Hematopoietic multipotent progenitor cell treated with erythropoietin and hydrocortisone succinate and interleukin-3 and kit ligand, for 6 days (in vitro differentiated cells): ENCODE measurements around the gene CYP26C1.

Source experiments
- DNase-seq: peaks from one replicate; pipeline ENCODE4 v3.0.0-alpha.2; 2015

Gene CYP26C1, protein sequence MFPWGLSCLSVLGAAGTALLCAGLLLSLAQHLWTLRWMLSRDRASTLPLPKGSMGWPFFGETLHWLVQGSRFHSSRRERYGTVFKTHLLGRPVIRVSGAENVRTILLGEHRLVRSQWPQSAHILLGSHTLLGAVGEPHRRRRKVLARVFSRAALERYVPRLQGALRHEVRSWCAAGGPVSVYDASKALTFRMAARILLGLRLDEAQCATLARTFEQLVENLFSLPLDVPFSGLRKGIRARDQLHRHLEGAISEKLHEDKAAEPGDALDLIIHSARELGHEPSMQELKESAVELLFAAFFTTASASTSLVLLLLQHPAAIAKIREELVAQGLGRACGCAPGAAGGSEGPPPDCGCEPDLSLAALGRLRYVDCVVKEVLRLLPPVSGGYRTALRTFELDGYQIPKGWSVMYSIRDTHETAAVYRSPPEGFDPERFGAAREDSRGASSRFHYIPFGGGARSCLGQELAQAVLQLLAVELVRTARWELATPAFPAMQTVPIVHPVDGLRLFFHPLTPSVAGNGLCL

DNA sequence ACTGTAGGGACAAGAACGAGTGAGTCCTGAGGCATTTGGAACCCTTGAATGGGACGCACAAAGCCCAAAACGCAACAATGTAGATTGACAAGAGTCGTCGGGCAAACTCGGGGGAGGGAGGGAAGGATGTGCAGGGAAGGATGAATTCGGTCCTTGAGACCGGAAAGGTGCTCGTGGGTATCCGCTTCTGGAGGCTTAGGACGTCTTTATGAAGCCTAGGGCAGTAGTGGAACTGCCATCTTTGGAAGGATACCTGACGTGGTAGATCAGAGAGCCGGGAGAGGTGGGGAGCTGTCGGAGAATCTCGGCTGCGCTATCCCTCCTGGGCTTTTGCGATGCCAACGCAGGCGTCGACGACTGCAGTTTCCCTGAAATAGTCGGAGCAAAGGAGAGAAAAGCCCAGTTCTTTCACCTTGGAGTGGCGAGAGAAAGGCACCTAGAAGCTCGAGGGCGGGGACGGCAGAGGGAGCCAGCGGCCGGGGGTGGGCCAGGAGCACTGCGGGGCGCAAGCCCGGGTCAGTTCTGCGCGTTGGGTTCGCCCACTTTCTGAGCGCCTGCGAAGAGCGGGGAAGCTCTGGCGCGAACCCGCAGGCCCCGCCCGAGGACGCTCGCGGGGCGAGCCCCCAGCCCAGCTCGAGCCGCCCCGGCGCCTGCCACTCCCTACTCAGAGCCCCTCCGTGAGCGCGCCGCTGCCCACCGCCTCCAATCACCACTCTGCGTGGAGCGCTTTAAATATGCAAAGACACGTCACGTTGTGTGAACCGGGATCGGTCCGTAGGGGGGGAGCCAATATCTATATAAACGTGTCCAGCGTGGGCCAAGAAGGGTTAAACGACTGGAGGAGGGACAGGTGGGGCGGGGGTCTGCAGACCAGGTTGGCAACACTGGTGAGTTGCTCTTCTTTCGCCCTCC lies at the start of gene CYP26C1:
TSS of gene CYP26C1 (plus strand) at position 824 of the 912 bp plus-strand sequence. CDS start 466 bp downstream, outside the sequence.
- DNase-seq = no peak

DNA sequence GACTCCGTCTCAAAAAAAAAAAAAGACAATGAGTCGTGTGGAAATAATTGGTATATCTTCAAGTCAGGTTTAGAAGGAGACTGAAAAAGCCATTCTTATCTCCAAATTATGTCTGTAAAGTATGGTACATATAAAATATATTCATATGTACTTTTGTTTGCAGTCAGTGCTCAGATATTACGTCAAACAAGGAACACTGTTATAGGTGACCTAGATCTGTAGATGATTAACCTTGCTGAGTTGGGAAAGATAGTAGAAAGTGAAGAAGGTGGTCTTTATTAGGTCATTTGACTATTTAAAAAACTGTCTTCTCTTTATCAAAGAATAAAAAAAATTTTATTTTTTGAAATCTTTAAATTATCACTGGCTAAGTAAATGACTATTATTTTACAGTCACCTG lies 44.9 kb upstream of the CYP26C1 start:
- no peak for DNase-seq

DNA sequence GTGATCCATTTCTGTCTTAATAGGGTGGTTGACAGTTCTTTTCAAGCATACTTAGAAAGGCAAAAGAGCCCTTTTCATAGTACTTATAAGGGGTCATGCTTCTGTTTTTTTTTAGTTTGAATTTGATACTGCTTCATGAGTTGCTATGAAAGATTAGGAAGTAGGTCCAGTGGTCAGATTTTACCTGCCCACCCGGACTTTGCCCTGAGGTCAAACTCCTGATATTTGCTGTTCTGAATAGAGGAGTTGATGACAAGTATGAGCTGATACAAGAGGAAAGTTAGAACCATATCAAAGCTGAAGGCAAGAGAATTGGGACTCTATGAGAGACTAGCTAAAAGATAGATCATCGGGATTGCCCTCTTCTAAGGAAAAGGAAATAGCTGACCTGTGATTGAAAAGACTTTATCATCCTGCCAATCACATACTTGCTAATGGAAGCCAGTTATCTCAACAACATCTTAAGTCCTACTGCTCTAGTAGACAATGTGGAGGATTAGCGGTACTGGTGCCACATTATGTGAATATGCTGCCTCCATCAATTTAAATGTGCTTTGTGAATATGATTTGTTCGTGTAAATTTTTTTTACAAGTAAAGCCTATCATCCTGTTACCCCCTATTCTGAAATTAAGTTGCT lies 37.5 kb upstream of the CYP26C1 start:
- no peak for DNase-seq

DNA sequence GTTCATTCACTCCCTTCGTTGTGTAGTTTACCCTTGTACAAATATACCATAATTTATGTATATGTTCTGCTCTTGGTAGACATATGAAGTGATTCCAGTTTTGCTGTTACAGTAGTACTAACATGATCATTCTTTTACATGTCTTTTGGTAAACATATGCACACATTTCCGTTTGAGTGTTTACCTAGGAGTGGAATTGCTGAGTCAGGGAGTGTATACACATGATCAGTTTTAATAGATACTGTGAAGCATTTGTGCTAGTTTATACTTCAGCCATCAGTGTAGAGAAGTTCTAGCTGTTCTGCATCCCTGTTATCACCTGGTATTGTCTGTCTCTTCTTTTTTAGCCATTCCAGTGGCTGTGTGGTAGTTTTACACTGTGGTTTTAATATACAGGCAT lies 34.5 kb upstream of the CYP26C1 start:
- DNase-seq = no peak

DNA sequence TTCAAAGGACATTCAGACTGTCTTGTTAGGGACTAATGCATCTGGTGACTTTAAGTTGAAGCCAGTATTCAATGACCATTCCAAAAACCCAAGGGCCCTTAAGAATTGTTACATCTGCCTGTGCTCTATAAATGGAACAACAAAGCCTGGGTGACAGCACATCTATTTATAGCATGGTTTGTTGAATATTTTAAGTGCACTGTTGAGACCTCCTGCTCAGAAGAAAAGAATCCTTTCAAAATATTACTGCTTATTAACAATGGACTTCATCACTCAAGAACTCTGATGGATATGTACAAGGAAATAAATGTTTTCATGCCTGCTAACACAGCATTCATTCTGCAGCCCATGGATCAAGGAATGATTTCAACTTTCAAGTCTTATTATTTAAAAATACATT lies 33.1 kb upstream of the CYP26C1 start:
- DNase-seq = no peak

DNA sequence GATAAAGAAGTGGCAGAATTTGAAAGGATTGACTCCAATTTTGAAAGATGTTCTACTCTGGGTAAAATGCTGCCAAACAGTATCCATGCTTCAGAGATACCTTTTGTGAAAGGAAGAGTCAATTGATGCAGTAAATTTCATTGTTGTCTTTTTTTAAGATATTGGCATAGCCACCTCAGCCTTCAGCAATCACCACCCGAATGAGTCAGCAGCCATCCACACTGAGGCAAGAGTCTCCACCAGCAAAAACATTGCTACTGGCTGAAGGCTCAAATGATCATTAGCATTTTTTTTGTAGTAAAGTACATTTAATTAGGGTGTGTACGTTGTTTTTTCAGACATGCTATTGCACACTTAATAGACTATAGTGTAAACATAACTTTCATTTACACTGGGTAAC lies 31.7 kb upstream of the CYP26C1 start:
- peak; percentile 33 for DNase-seq

DNA sequence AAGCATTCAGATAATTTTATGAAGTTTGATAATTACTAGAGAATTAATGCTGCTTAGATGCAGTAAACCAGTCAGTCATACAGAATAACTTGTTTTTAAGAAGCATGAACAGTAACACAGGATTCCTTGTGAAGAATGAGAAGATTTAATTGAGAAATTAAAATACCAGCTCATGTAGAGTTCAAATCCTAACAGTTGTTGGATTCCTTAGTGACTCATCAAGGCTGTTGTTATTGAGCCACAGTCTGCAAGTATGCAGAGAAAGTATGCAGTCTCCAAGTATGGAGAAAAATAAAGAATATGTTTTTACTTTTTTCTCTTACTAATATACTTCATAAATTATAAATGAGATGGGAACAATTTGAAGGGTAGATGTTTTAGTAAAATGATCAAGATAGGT lies 30.2 kb upstream of the CYP26C1 start:
- no peak for DNase-seq

DNA sequence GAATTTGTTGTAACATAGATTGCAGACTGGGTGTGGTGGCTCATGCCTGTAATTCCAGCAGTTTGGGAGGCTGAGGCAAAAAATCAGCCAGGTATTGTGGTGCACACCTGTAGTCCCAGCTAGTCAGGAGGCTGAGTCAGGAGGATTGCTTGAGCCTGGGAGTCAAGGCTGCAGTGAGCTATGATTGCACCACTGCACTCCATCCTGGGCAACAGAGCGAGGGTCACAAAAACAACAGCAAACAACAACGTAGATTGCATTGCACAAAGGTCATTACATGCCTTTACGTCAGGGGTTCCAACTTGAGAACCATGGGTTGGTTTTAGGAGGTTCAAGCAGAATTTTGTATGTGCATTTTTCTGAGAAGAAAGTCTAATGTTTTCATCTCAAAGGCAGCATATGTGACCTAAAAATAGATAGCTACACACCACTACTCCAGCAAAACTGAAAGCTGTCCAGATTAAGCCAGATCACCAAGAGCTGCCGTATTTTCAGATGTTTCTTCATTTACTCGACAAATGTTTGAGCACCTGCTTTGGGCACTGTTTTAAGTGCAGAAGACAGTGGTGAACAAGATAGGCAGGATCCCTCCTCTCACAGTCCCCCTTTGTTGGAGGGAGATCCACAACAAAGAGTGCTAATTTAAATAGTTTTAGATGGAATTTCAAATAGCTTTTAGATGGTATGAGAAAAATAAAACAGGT lies 28.3 kb upstream of the CYP26C1 start:
- no peak for DNase-seq

DNA sequence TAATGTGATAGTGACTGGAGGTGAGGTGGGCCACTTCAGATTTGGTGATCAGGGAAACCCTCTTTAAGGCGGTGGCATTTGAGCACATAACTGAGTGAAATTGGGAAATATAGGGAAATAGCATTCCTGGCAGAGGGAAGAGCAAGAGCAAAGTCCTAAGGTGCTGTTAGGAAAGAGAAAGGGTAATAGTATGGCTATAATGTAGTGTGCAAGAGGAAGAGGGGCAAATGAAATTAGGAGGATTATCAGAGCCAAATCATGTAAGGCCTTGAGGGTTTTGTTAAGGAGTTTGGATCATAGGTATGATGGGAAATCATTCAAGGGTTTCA lies 27.8 kb upstream of the CYP26C1 start:
- DNase-seq = no peak

DNA sequence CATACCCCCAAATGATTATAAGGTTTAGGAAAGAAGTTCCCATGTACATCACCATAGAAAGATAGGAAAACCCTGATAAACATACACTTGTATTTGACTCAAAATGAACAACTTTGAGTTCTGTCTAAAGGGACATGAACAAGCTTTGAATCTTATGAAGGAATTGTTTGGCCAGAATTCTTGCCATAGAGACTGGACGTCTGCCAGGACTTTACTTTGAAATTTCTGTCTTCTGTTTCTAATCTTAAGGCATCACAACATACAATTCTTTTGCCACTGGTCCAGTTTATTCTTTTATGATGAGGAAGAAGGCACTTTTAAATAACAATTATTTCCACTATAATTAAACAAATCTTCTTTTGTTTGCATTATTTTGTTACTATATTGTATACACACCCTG lies 26.2 kb upstream of the CYP26C1 start:
- DNase-seq = no peak

DNA sequence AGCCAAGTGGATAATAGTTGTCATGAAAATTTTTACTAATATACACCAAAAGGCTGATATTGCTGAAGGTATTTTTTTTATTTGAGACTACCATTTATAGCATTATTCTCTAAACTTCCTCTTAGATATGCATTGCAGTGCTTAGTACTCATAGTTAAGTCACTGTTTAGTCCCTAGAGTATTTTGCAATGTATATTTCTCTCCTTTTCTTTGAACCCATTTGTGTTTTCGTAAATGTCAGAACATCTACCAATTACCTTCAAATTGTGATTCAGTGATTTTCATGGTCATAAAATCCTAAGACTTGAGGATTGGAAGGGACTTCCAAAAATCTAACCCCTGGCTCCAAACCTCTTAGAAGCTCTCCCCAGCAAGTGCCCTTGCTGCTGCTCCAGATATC lies 21.5 kb upstream of the CYP26C1 start:
- DNase-seq = no peak

DNA sequence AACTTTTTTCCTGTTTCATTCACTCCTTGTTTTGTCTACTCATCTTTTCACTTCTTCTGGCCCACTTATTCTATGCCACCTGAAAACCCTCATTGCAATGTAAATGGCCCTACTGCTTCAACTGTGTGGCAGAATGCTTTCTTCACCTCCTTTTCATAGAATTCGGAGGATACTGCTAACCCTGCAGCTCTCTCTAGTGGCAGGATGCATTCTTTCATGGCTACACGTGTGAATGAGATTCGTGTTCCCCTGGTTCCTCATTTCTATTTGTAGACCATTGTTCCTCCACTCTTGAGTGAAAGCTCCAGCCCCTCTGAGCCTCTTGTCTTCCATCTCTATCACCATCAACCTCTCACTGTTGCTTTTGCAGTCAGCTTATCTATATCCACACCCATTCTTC lies 20.9 kb upstream of the CYP26C1 start:
- peak; percentile 77 for DNase-seq

DNA sequence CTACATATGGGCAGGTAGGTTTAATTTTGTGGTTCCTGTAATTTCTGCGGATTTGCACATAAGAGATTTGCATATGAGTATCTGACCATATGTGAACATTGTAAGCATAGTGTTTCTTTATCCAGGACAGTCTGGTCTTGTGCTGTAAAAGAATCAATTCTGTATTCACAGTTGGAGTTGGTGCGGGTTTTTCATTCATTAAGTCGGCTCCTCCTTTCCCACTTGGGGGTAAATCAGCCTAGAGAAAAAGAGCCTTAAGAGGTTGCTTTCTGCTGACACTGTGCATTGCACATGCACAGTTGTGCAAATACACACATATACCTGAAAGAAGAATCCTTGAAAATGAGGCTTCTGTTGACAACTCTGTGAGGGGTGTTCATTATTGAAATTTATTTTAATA lies 6.1 kb upstream of the CYP26C1 start:
- DNase-seq = no peak

DNA sequence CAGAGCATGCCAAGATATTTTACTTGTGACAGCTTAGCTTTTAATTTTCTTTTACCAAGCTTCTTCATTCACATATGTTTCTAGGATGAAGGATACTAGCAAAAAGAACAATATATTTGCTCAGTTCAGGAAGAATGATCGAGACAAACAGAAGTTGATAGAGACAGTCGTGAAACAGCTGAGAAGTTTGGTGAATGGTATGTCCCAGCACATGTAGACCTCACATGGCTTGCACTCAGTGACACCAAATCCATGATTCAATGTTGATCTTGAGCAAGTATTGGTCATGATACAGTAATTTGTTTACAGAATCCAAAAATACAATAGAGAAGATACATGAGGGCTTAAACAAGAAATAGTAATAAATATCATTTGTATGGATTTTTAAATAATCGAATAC lies 2.5 kb upstream of the CYP26C1 start:
- DNase-seq = no peak

DNA sequence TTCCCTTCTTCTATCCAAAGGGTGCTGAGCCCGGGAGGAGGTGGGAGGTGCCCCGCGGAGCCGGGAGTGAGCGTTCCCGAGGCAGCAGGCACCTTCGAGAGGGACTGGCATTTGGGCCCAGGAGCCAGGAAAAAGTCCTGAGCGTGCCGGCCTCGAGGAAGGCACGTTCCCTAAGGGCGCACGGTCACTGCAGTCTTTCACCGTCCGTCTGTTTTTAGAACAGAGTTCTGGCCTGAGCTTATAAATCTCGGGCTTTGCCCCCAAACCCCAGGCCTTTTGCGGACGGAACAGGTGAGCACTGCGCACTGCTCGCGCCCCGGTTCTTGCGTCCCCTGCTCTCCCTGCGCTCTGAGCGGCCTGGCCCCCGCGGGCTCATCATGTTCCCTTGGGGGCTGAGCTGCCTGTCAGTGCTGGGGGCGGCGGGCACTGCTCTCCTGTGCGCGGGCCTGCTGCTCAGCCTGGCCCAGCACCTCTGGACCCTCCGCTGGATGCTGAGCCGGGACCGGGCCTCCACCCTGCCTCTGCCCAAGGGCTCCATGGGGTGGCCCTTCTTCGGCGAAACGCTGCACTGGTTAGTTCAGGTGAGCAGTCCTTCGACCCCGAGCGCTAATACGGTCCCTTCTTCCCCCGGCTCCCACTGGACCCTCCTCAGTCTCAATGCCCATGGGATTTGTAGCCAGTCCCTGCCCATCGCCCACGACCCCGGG lies 442 bp downstream of the CYP26C1 start:
- DNase-seq = no peak

DNA sequence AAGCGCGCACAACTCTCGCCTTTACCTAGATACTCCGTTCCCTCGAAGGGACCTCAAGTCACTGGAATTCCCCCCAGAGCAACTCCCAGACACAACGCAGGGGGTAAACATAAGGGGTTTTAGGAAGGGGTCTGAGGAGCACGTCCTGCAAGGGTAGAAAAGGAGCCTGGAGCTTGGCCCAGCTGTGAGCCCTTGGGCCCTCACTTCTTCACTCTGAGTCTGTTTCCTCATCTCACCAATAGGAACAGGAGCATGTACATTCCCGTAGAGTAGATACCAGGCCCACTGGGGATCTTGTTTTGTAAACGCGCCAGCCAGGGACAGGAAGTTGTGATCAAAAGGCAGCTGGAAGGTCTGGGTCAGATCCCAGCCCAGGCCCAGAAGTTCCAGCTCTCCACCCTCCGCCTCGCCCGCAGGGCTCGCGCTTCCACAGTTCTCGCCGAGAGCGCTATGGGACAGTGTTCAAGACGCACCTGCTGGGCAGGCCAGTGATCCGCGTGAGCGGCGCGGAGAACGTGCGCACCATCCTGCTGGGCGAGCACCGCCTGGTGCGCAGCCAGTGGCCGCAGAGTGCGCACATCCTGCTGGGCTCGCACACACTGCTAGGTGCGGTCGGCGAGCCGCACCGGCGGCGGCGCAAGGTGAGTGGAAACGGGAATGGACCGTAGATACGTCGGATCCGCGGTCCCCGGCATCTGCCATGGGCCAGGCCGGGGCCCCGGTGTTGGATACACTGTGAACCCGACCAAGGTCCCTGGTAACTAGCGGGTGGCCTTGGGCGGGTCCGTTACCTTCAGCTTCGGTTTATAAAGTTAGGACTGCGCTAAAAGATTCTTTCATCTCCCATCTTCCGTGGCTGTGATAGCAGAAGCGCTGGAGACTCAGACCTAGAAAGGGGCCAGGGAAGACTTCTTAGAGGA lies 1.3 kb downstream of the CYP26C1 start:
- peak; percentile 63 for DNase-seq

DNA sequence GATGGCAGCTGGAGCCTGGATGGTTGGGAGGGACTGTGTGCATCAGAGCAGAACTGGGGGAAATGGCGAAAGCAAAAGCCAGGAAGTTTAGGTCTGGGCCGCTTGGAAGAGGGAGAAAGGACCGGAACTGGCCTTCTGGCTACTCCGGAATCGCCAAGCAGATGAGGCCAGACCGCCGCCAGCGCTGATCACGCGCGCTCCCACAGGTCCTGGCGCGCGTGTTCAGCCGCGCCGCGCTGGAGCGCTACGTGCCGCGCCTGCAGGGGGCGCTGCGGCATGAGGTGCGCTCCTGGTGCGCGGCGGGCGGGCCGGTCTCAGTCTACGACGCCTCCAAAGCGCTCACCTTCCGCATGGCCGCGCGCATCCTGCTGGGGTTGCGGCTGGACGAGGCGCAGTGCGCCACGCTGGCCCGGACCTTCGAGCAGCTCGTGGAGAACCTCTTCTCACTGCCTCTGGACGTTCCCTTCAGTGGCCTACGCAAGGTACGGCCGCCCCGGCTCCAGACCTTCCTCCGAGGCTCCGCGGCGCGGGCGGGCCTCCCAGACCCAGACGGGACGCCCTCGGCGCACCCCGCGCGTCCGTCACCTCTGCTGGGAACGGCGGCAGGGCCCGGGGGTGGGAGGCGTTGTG lies 2.0 kb downstream of the CYP26C1 start:
- peak; percentile 83 for DNase-seq

DNA sequence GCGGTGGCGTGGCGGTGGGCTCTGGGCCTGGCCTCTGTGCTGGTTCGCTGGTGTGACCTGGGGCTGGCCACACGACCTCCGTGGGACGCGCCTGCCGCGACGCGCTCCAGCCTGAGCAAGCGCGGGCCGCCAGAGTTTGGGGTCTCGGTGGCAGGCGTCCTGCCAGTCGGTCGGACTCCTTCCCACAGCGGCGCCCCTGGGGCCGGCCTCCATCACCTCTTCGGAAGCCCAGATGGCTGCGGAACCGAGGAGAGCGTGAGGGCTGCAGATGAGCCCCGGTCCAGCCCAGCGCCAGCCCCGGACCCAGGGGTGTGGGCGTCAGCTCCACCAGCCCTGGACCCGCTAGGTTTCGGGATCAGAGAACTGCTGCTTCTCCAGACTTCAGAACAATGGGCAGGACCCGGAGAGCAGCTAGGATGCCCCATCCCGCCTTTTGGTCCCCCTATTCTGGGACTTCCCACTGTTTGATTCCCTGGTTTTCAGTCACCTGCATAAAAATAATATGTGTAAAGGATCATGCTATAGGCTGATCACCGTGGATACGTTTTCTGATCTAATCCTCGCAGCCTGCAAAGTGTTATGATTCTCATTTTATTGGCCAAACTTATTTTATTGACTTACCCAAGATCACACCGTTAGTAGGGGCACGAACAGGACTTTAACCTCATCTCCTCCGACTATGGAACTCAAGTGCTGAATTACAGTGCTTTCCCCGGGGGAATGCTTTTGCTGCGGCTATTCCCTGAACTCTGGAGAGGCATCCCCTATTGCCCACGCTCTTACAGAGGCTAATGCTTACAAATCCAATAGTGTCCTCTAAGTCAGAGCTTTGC lies 2.8 kb downstream of the CYP26C1 start:
- DNase-seq = no peak

DNA sequence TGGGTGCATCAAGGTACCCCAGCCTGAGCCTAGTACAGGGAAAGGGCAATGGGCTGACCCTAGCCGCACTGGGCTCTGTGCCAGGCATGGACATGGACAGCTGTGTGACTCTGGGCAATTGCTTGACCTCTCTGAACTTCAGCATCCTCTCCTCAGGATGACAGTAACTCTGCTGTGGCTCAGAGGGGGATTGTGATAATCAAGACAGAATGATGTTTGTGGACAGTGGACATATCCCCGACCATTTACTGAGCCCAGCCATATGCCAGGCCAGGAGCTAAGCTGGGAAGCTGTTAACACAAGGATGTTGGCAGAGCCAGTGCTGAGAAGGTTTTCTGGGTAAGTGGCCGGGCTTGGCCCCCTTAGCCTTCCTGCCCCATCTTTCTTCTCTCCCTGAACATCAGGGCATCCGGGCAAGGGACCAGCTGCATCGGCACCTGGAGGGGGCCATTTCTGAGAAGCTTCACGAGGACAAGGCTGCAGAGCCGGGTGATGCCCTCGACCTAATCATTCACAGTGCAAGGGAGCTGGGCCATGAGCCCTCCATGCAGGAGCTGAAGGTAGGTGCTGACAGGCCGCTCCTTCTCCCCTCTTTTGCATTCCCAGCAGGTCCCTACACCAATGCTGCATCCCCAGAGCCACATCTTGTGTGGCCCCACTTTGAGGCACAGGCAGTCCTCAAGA lies 3.5 kb downstream of the CYP26C1 start:
- DNase-seq = no peak
